Breast epithelium (tissue), 3 donors: ENCODE data around the gene CIB4.

ENCODE experiments used
- POLR2A ChIP-seq: fragments of 450-650 bp; IDR thresholded peaks from one replicate; pipeline ENCODE4 v1.6.1; 2016; ENCODE audit warnings: antibody characterized with exemption, mild to moderate bottlenecking, moderate library complexity
- POLR2AphosphoS5 ChIP-seq, 3 donors: sonication (generic); formaldehyde crosslinking; IDR thresholded peaks; one replicate each; pipeline ENCODE4 v1.6.1; 2017; ENCODE audit warnings: antibody characterized with exemption in 3 of 3
- TF ChIP-seq, protein P1 (sequence below), 3 donors: fragments of 450-650 bp; IDR thresholded peaks; one replicate each; pipeline ENCODE4 v1.5.1; 2016 to 2017; ENCODE audit warnings: antibody characterized with exemption in 3 of 3, mild to moderate bottlenecking in 3 of 3, moderate library complexity in 3 of 3

DNA sequence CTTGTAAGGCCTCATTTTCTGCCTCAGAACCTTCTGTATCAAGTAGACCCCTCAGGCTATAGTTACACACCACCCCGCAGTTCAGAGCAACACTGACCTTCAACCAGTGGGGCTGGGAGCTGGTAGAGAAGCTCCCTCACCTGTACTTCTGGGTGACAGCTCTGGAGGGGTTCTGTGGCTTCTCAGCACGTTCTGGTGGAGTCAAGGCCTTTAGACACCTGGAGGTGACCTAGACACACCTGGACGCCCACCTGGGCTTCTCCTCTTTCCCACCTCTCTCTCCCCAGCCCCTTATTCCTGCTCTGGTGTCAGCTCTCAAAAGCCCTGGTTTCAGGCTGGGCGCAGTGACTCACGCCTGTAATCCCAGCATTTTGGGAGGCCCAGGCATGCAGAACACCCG, 7.3 kb upstream of the CIB4 start:
- TF ChIP-seq, protein P1, sequence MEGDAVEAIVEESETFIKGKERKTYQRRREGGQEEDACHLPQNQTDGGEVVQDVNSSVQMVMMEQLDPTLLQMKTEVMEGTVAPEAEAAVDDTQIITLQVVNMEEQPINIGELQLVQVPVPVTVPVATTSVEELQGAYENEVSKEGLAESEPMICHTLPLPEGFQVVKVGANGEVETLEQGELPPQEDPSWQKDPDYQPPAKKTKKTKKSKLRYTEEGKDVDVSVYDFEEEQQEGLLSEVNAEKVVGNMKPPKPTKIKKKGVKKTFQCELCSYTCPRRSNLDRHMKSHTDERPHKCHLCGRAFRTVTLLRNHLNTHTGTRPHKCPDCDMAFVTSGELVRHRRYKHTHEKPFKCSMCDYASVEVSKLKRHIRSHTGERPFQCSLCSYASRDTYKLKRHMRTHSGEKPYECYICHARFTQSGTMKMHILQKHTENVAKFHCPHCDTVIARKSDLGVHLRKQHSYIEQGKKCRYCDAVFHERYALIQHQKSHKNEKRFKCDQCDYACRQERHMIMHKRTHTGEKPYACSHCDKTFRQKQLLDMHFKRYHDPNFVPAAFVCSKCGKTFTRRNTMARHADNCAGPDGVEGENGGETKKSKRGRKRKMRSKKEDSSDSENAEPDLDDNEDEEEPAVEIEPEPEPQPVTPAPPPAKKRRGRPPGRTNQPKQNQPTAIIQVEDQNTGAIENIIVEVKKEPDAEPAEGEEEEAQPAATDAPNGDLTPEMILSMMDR (IDR thresholded peaks at IDR 0.05) = no peak
- TF ChIP-seq POLR2A = no peak
- TF ChIP-seq POLR2AphosphoS5 (IDR thresholded peaks at IDR 0.05) = no peak
